ENCODE results near the gene SNX2.

DNA sequence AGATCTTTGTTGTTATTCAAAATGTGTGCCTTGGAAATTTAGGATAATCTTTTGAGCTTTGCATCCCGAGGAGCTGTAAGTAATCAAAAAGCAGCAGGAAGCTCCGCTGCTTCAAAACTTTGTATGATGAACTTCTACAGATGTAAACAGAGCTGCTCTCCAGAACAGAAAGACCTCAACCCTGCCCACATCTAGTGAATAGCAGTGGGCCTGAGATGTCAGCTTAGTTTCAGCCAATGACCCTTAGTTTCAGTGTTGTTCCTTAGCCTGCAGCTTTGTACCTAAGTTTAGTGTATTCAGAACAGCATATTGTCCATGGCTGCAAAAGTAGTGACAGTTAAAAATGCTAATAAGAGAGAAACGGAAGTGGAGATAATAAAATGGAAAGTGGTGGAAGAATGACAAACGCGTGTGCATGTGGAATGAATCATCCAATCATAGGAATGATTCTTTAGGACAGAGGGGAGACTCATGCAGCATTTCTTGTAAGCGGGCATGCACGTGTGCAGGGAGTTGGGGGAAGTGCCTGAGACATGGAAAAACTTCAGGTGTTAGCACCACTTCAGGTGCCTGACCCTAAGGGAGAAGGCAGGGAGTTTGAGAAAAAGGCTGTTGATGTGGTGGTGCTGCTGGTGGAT is 95.5 kb downstream of the SNX2 start:
- TF ChIP-seq, protein P1, sequence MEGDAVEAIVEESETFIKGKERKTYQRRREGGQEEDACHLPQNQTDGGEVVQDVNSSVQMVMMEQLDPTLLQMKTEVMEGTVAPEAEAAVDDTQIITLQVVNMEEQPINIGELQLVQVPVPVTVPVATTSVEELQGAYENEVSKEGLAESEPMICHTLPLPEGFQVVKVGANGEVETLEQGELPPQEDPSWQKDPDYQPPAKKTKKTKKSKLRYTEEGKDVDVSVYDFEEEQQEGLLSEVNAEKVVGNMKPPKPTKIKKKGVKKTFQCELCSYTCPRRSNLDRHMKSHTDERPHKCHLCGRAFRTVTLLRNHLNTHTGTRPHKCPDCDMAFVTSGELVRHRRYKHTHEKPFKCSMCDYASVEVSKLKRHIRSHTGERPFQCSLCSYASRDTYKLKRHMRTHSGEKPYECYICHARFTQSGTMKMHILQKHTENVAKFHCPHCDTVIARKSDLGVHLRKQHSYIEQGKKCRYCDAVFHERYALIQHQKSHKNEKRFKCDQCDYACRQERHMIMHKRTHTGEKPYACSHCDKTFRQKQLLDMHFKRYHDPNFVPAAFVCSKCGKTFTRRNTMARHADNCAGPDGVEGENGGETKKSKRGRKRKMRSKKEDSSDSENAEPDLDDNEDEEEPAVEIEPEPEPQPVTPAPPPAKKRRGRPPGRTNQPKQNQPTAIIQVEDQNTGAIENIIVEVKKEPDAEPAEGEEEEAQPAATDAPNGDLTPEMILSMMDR (IDR thresholded peaks at IDR 0.05 in 4 of 5, conservative IDR thresholded peaks at IDR 0.05 in 1 of 5) = no peak
- TF ChIP-seq POLR2A (IDR thresholded peaks at IDR 0.05) = no peak
